Tibial artery (tissue), 4 donors: ENCODE results near the gene MYO3B.
"Not testable (repeated sequence)": the region's sequence is repeated elsewhere in the genome, so short reads cannot be mapped to it uniquely, and the experiment has no call there.

Source experiments
- DNase-seq, 2 donors: peaks; one replicate each; pipeline ENCODE4 v3.0.0-alpha.2; 2019
- H3K27ac ChIP-seq, 2 donors: fragments of 200-600 bp; sonication (generic) in 1 of 2; 1 replicate in 1 of 2; 2 replicates in 1 of 2; pipeline ENCODE4 v1.5.1; 2018 to 2019; ENCODE audit warnings: mild to moderate bottlenecking in 1 of 2
- H3K27me3 ChIP-seq, 2 donors: fragments of 200-600 bp; sonication (generic) in 1 of 2; one replicate each; pipeline versions ENCODE4 v1.5.1 to v1.6.0; 2016 to 2019
- H3K36me3 ChIP-seq, 3 donors: fragments of 200-600 bp; sonication (generic) in 2 of 3; one replicate each; pipeline ENCODE4 v1.5.1; 2016 to 2019; ENCODE audit warnings: mild to moderate bottlenecking in 2 of 3
- H3K4me1 ChIP-seq, 4 donors: fragments of 200-600 bp; sonication (generic) in 2 of 4; 1 replicate in 3 of 4; 2 replicates in 1 of 4; pipeline ENCODE4 v1.5.1; 2016 to 2019
- H3K4me3 ChIP-seq, 2 donors: fragments of 200-600 bp; sonication (generic) in 1 of 2; 1 replicate in 1 of 2; 2 replicates in 1 of 2; pipeline ENCODE4 v1.5.1; 2018 to 2019; ENCODE audit warnings: mild to moderate bottlenecking in 2 of 2
- H3K9me3 ChIP-seq, 3 donors: fragments of 200-600 bp; sonication (generic) in 1 of 3; one replicate each; pipeline ENCODE4 v1.5.1; 2016 to 2019
- CTCF ChIP-seq, 2 experiments: fragments of 200-600 bp in 1 of 2; fragments of 450-650 bp in 1 of 2; IDR thresholded peaks; one replicate each; pipeline ENCODE4 v1.5.1; 2017 to 2019; ENCODE audit warnings: antibody characterized with exemption in 2 of 2, mild to moderate bottlenecking in 1 of 2, moderate library complexity in 1 of 2
- intact Hi-C: fragments of 100-400 bp; cut with DNase I; formaldehyde crosslinking; loops from one replicate; pipeline ENCODE4 v1.15.0; 2023; ENCODE audit warnings: low total_unique reads

MYO3B gene

DNA sequence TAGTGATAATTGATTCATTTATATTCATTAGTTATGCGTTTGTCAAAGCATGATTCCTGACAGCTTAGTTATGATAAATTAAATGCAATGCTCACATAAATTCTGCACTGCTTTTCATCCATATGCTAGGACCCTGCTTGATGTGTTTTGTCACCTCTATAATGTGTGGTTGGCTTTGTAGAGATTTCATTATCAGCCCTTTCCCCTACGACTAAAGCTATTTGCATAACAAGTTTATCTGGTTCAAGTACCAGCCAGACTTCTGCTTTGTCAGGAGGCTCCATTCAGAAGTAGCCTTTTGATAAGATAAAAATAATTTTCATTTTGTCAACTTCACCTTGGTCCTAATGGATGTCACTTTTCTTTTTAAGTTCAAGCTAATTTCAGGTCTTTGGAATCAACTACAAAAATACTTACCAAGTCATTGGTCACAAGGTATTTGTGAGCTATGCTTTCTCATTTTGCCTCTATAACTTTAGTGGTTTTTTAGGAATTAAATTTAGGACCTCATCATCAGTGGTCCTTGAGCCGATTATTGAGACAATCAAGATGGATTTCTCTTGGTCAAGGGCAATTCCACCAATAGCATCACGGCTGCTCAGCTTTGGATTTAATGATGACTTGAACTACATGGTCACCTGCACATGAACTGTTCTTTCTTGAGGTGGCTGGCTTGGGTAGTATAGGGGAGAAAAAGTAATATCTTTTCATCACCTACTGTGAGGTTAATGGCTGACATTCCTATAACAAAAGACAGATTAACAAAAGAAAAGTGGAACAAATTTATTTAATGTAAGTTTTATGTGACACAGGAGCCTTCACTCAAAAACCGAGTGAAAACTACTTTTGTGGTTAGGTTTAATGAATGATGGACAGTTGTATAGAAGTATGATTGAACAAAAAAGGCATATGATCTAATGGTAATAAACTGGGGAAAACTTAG, 162.1 kb downstream of the MYO3B start:
- Histone ChIP-seq H3K27ac (no peak overlapping the region), H3K4me3 (no peak overlapping the region), H3K27me3 (no peaks in the 10 kb centered on the region), H3K36me3 (no peaks in the 10 kb centered on the region), H3K4me1 (no peaks in the 10 kb centered on the region), H3K9me3 (no peaks in the 10 kb centered on the region)
- TF ChIP-seq CTCF (IDR thresholded peaks at IDR 0.05) = no peak
- intact Hi-C loops = no loop called here
- no peak for DNase-seq

DNA sequence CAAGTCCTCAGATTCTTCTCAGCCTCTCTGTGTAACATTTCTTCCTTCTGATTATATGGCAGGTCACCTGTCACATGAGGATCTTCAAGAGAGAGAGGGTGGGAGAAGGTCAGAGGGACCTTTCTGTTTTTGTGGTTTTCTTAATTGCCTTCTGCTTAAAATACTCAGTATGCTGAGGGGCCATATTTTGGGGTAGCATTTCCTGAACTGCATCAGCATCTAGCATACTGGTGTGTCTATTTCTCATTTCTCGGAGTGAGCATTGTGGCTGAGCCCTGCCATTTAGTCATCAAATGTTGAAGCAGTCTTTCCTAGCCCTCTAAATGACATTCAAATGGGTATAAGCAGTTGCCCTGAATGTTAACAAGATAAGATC, 162.7 kb downstream of the MYO3B start:
- TF ChIP-seq CTCF (IDR thresholded peaks at IDR 0.05) = no peak
- Histone ChIP-seq H3K27ac (no peak overlapping the region), H3K4me3 (no peak overlapping the region), H3K27me3 (no peaks in the 10 kb centered on the region), H3K36me3 (no peaks in the 10 kb centered on the region), H3K4me1 (no peaks in the 10 kb centered on the region), H3K9me3 (no peaks in the 10 kb centered on the region)
- DNase-seq = no peak
- intact Hi-C loops = no loop called here

GRCh38 chr2:170341684-170342623, 164.0 kb downstream of the MYO3B start:
- H3K9me3 ChIP-seq = no peaks in the 10 kb centered on the region
- H3K27ac ChIP-seq = no peak overlapping the region
- intact Hi-C loops = no loop called here
- no peak for TF ChIP-seq CTCF (IDR thresholded peaks at IDR 0.05)
- no peaks in the 10 kb centered on the region for H3K4me1 ChIP-seq
- no peak overlapping the region for H3K4me3 ChIP-seq
- H3K36me3 ChIP-seq = no peaks in the 10 kb centered on the region
- no peaks in the 10 kb centered on the region for H3K27me3 ChIP-seq
- DNase-seq = no peak

- Histone ChIP-seq H3K36me3 (no peaks in the 10 kb centered on the region), H3K27ac (no peak overlapping the region), H3K27me3 (no peaks in the 10 kb centered on the region), H3K9me3 (no peaks in the 10 kb centered on the region), H3K4me1 (no peaks in the 10 kb centered on the region), H3K4me3 (no peak overlapping the region)
- no peak for DNase-seq
- intact Hi-C loops = no loop called here
- TF ChIP-seq CTCF (IDR thresholded peaks at IDR 0.05) = no peak
Observed at GRCh38 chr2:170344663-170345346, 166.9 kb downstream of the MYO3B start.

- Histone ChIP-seq H3K27ac (no peak overlapping the region), H3K4me3 (no peak overlapping the region), H3K4me1 (no peaks in the 10 kb centered on the region), H3K9me3 (no peaks in the 10 kb centered on the region), H3K36me3 (no peaks in the 10 kb centered on the region), H3K27me3 (no peaks in the 10 kb centered on the region)
- TF ChIP-seq CTCF (IDR thresholded peaks at IDR 0.05) = no peak
- intact Hi-C loops = no loop called here
- DNase-seq = no peak
Observed at GRCh38 chr2:170345607-170346006, 167.7 kb downstream of the MYO3B start.

DNA sequence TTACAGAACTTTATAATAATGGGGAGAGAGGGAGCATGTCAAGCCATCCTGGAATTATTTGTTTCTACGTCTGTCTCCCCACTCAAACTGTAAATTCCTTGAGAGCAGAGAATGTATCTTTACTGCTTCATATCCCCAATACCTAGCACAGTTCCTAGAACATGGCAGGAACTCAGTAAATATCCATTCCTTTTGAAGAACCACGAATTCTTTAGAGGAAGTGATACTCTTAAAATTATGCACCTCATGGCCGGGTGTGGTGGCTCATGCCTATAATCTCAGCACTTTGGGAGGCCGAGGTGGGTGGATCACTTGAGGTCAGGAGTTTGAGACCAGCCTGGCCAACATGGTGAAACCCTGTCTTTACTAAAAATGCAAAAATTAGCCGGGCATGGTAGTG, 171.3 kb downstream of the MYO3B start:
- H3K9me3 ChIP-seq, H3K4me3 ChIP-seq, H3K27me3 ChIP-seq, H3K36me3 ChIP-seq, DNase-seq, H3K27ac ChIP-seq, H3K4me1 ChIP-seq, intact Hi-C loops: not testable (repeated sequence)
